HG03196 (cell line): ENCODE results near the gene STAMBPL1.
"Not testable (repeated sequence)": the region's sequence is repeated elsewhere in the genome, so short reads cannot be mapped to it uniquely, and the experiment has no call there.

Experiments used
- ATAC-seq: cut with Tn5 transposase; IDR thresholded peaks from one replicate; pipeline ENCODE4 v1.9.1; 2021; ENCODE audit not compliant: unreplicated experiment

STAMBPL1 gene

DNA sequence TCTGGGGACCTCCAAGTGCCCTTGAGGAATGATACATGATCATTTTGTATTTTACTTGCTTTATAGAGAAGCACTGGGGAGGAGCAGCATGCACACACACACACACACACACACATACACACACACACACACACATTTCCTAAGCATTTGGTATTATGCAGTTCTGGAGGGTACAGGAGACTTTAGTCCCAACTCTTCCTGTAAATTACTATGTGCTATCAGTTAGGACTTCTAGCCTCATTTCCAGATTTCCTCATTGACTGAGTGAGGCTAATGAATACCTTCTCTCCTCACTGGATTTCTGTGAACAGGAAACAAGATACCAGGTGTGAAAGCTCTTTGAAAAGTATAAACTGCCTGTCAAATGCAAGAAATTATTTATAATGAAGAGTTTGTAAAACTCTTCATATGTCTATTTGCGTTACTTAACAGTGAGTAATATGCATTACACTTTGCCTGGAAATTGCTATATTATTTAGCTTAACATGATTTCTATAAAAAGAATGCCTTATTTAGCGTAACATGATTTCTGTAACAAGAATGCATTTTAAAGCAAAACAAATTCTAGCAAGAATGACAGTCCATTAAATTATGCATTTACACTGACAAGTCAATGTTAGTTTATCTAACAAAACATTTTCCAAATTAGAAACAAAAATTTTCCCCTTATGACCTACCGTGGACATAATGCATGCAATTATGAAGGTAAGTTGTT, 38.3 kb downstream of the STAMBPL1 start:
- ATAC-seq, result no peak

GRCh38 chr10:88919041-88919440, 39.0 kb downstream of the STAMBPL1 start:
- no peak for ATAC-seq

DNA sequence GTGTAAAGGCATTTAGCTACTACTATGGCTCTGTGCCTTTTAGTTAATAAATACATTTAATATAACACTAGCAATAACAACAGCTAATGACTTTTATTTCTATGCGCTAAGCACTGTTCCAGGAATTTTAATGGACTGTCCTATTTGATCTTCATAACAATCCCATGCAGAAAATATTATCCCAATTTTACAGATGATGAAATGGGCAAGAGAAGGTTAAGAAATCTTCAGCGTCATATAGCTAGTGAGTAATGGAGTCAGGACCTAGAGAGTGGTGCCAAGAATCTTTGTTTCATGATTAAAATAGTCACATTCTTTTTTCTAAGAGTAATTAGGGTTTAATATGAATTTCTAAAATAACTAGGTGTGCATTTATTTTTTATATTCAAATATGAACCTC, 40.2 kb downstream of the STAMBPL1 start:
- ATAC-seq, result no peak

DNA sequence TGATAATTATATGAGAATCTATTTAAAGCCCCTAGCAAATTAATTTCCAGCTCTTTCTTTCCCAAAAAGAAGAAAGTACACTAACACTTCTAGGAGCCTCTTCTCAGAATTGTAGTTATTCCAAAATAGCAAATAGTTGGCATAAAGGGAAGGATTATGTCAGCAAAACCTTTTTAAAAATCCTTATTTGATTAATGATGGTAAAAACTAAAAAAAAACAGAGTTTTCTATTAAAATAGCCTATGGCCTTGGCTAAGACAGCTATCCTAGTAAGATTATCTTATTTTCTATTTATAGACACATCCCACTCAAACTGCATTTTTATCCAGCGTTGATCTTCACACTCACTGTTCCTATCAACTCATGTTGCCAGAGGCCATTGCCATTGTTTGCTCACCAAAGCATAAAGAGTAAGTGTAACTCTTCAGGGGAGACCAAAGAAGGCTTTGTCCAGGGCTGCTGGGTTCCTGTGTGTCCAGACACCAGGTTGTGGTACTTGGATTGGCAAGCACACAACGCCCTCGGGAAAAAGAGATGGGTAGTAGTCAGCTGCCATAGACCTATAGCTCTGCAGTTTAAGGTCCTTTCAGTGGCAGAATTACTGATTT, 41.0 kb downstream of the STAMBPL1 start:
- no peak for ATAC-seq

DNA sequence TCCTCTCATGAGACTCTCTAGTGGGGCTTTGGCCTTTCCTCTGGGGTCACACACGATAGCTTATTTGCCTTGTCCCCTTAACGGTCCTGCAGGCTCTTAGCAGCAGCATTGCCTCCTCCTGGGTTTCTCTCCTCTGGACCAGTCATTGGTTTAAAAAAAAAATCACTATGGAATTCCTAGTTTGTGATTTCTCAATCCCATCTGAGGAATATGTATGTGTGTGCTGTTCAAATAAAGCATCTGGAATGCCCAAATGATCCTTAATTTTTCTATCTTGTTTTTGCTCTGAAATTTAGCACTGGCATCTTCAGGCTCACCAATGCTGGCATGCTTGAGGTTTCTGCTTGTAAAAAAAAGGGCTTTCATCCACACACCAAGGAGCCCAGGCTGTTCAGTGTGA, 42.0 kb downstream of the STAMBPL1 start:
- ATAC-seq, result no peak

DNA sequence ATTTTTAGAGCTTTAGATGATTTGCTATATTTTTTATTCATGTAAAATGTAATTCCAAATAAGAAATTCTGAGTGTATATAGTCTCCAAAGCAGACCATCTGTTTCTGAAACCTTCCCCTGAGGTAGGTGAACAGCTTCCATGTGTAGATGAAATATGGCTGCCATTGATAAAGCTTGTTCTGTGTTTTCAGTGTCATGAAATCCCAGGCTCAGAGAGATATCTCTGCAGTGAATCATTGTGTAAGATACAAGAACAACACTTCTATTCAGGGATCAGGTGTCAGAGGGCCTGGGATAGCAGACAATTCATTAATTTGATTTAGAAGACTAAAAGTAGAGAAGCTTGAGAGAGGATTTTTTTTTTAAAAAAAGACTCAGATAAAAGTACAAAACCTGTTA, 43.5 kb downstream of the STAMBPL1 start:
- no peak for ATAC-seq

- no peak for ATAC-seq
Observed at GRCh38 chr10:88926566-88927415, 46.7 kb downstream of the STAMBPL1 start.

- no peak for ATAC-seq
Observed at GRCh38 chr10:88927416-88927690, 47.3 kb downstream of the STAMBPL1 start.

GRCh38 chr10:88928254-88928653, 48.2 kb downstream of the STAMBPL1 start:
- no peak for ATAC-seq

DNA sequence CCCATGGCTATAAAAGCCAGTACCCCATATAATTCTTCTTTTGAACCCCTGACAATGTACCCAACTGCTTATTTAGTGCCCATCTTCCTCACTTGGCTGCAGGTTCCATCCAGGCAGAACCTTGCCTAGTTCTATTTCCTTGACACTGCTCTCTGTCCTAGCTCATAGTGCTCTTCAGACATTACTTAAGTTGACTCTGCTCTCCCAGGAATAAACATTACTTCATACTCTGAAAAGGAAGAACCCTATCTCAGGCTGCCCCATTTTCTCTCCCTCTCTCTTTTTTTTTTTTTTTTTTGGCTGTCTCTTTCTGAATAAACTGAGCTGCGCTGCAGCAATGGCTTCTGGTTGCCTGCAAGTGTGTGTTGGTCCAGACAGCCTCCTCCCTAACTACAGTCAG, 51.5 kb downstream of the STAMBPL1 start:
- no peak for ATAC-seq

GRCh38 chr10:88932029-88932428, 52.0 kb downstream of the STAMBPL1 start:
- ATAC-seq, result not testable (repeated sequence)

GRCh38 chr10:88932539-88933256, 52.7 kb downstream of the STAMBPL1 start:
- ATAC-seq, result peak; percentile 50

DNA sequence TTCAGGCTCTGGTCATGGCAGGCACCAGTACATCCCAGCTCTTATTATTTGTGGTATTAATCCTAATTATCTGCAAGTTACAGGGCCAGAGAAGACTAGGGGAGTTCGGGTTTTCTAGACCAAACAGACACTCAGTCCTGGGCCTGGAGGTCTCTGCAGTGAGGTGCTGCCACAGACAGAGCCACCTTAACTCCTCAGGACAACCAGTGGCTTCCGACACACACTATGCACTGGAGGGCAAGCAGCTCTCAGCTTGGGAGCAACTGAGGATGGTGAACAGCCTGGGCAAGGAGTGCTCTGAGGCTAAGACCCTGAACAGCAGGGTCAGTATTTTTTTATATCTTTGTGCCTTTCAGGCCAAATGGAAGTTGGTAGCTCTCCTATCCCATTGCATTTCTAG, 53.5 kb downstream of the STAMBPL1 start:
- ATAC-seq, result no peak

- ATAC-seq, result peak; percentile 47
Observed at GRCh38 chr10:88934900-88935672, 55.0 kb downstream of the STAMBPL1 start.

DNA sequence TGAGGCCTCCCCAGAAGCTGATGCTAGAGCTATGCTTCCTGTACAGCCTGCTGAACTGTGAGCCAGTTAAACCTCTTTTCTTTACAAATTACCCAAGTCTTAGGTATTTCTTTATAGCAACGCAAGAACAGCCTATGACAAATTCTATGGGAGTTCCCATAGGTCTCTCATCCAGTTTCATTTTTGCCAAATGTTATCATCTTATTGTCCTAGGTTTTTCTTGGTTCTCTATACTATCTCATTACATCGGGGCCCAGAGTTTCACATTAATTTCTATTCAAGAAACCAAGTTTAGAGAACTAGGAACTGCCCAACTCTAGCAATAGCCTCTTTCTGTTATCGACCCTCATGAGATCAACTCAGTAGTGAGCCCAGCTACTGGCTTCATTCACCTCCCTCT, 56.6 kb downstream of the STAMBPL1 start:
- no peak for ATAC-seq

- ATAC-seq, result no peak
Observed at GRCh38 chr10:88938039-88938438, 58.0 kb downstream of the STAMBPL1 start.

DNA sequence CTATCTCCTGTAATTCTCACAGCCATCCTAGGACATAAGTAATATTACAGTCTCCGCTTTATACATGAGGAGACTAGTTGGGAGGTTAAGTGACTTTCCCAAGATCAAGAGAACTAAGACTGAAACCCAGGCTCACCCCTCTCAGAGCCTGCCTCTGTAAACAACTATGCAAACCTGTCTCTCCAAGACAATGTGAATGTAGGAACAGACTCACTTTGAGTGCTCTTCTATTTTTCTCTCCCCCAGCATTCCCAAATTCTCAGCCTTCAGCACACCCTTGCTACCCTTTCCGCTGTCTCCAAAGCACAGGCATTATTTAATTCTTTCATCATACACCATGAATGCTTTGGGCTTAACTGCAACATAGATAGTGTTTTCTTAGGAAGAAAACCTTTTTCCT, 58.9 kb downstream of the STAMBPL1 start:
- no peak for ATAC-seq

DNA sequence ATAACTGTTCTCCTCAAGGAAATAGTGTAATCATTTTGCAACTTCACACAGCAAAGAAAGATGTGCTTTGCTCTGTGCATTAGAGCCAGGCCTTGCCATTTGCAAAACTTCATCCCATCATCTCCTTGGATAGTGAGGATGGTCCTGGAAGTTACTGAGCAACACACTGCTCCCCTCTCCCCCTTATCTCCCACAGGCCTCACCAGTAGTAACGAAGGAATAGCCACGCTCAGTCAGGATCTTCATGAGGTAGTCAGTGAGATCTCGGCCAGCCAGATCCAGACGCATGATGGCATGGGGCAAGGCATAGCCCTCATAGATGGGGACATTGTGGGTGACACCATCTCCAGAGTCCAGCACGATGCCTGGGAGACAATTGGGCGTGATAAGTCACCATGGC, 61.0 kb downstream of the STAMBPL1 start:
- no peak for ATAC-seq

- no peak for ATAC-seq
Observed at GRCh38 chr10:88943778-88944177, 63.7 kb downstream of the STAMBPL1 start.

GRCh38 chr10:88944813-88945212, 64.8 kb downstream of the STAMBPL1 start:
- ATAC-seq, result no peak

GRCh38 chr10:88946200-88946599, 66.2 kb downstream of the STAMBPL1 start:
- ATAC-seq, result no peak
